ENCODE results near the gene FLT1.

- no peak for TF ChIP-seq YY1 (IDR thresholded peaks at IDR 0.05; ENCODE audit: insufficient read depth, insufficient read length)
- TF ChIP-seq ZNF274 (IDR thresholded peaks at IDR 0.05; ENCODE audit: low read depth, low read length): no peak
- TF ChIP-seq SUZ12 (IDR thresholded peaks at IDR 0.05; ENCODE audit: extremely low read depth, insufficient read depth, insufficient read length): no peak
Measured at GRCh38 chr13:28544026-28544425, 49.1 kb upstream of the FLT1 start.

All from NT2/D1 (cell line).